Endothelial cell of umbilical vein (primary cell): ENCODE results near the gene PGBD5. TPM values are rescaled to one million over a fixed set of nuclear protein-coding genes. Genes with fewer than 3 reads are reported as not detected.

ENCODE experiments used
- BruUV-seq: library from RNA; stranded (reverse); fragments of 400-500 nt; replicated peaks from 2 replicates; lab custom pipeline; 2021; lab: Mats Ljungman, UMichigan
- CTCF ChIA-PET: fragments of 300-600, 350-600 bp; sonication (Branson Sonifier 250); formaldehyde crosslinking; loops from one replicate; lab custom pipeline; 2021; ENCODE audit warnings: antibody characterized with exemption, inconsistent platforms; lab: Charles Lee
- POLR2A ChIA-PET: fragments of 300-600, 350-600 bp; sonication (Branson Sonifier 250); formaldehyde crosslinking; loops from one replicate; lab custom pipeline; 2021; ENCODE audit warnings: antibody characterized with exemption, inconsistent platforms; lab: Charles Lee
- DNase-seq: peaks from one replicate; pipeline ENCODE4 v3.0.0-alpha.2; 2011; ENCODE audit warnings: low read depth, low spot score
- FAIRE-seq: peaks from 2 replicates; lab custom pipeline; 2011; peaks lifted over from hg19 to GRCh38; lab: Jason Lieb, UNC
- H2AFZ ChIP-seq: 2 replicates; pipeline ENCODE4 v1.6.0; 2012; ENCODE audit warnings: low read depth, low read length, control low read depth, inconsistent platforms
- H3K27ac ChIP-seq: 2 replicates; pipeline ENCODE4 v1.5.1; 2011; ENCODE audit warnings: low read depth, mild to moderate bottlenecking, control low read depth, low read length, moderate library complexity; ENCODE audit not compliant: insufficient read depth
- H3K27me3 ChIP-seq, 2 experiments: 2 replicates each; pipeline versions ENCODE4 v1.6.0 to v1.6.1; 2011; ENCODE audit warnings: low read length in 2 of 2, mixed read lengths in 1 of 2; ENCODE audit not compliant: control insufficient read depth in 2 of 2, insufficient read depth in 2 of 2
- H3K36me3 ChIP-seq, 2 experiments: 2 replicates in 1 of 2; 3 replicates in 1 of 2; pipeline ENCODE4 v1.5.1; 2011; ENCODE audit warnings: low read length in 2 of 2, mild to moderate bottlenecking in 1 of 2, moderate library complexity in 1 of 2; ENCODE audit not compliant: control insufficient read depth in 2 of 2, insufficient read depth in 2 of 2; ENCODE audit errors: extremely low read depth in 1 of 2
- H3K4me1 ChIP-seq: 3 replicates; pipeline ENCODE4 v1.5.1; 2011; ENCODE audit warnings: mild to moderate bottlenecking, low read length; ENCODE audit not compliant: control insufficient read depth, insufficient read depth; ENCODE audit errors: extremely low read depth
- H3K4me2 ChIP-seq: 2 replicates; pipeline ENCODE4 v1.6.1; 2011; ENCODE audit warnings: low read length, control low read depth, mixed read lengths; ENCODE audit not compliant: insufficient read depth
- H3K4me3 ChIP-seq, 3 experiments: fragments of 200-600 bp in 1 of 3; sonication (generic), shearing (Covaris generic) in 1 of 3; replicated peaks in 1 of 3; 2 replicates each; pipeline ENCODE4 v1.5.1; 2011 to 2016; ENCODE audit warnings: control low read depth in 3 of 3, low read length in 3 of 3, mild to moderate bottlenecking in 2 of 3, inconsistent platforms in 1 of 3, low read depth in 1 of 3, moderate library complexity in 1 of 3; ENCODE audit not compliant: insufficient read depth in 1 of 3
- H3K79me2 ChIP-seq: 2 replicates; pipeline ENCODE4 v1.6.0; 2012; ENCODE audit warnings: low read length, inconsistent platforms; ENCODE audit not compliant: control insufficient read depth, insufficient read depth
- H3K9ac ChIP-seq: replicated peaks from 2 replicates; pipeline ENCODE3; 2011; ENCODE audit warnings: low read length, control low read depth; ENCODE audit not compliant: insufficient read depth; ENCODE audit errors: extremely low read depth
- H3K9me1 ChIP-seq: replicated peaks from 3 replicates; pipeline ENCODE4 v1.6.0; 2011; ENCODE audit warnings: mild to moderate bottlenecking, low read length; ENCODE audit not compliant: control insufficient read depth, insufficient read depth; ENCODE audit errors: extremely low read depth
- H3K9me3 ChIP-seq: replicated peaks from 2 replicates; pipeline ENCODE4 v1.5.1; 2012; ENCODE audit warnings: low read length, inconsistent platforms; ENCODE audit not compliant: control insufficient read depth, insufficient read depth
- H4K20me1 ChIP-seq: replicated peaks from 2 replicates; pipeline ENCODE3; 2011; ENCODE audit warnings: mild to moderate bottlenecking, low read length; ENCODE audit not compliant: control insufficient read depth, insufficient read depth; ENCODE audit errors: extremely low read depth
- CTCF ChIP-seq, 2 donors: IDR thresholded peaks; 1 replicate in 1 of 2; 2 replicates in 1 of 2; pipeline ENCODE4 v1.5.1; 2011; ENCODE audit warnings: low read length in 2 of 2, mild to moderate bottlenecking in 2 of 2, moderate library complexity in 2 of 2, control low read depth in 1 of 2, inconsistent platforms in 1 of 2, low read depth in 1 of 2; ENCODE audit not compliant: insufficient read depth in 1 of 2; ENCODE audit errors: extremely low read depth in 1 of 2
- EZH2 ChIP-seq: IDR thresholded peaks from 2 replicates; pipeline ENCODE4 v1.6.1; 2012; ENCODE audit warnings: borderline replicate concordance, low read depth, mild to moderate bottlenecking, moderate library complexity, low read length, inconsistent platforms; ENCODE audit not compliant: severe bottlenecking
- FOS ChIP-seq: IDR thresholded peaks from 2 replicates; pipeline ENCODE4 v1.6.1; 2011; ENCODE audit warnings: mild to moderate bottlenecking, low read length, moderate library complexity, borderline replicate concordance; ENCODE audit not compliant: insufficient read depth
- GATA2 ChIP-seq: IDR thresholded peaks from 2 replicates; pipeline ENCODE4 v1.7.0; 2011; ENCODE audit warnings: low read depth, mild to moderate bottlenecking, moderate library complexity, mixed read lengths, low read length; ENCODE audit not compliant: insufficient read length, insufficient read depth
- JUN ChIP-seq: IDR thresholded peaks from 2 replicates; pipeline ENCODE4 v1.6.1; 2011; ENCODE audit warnings: borderline replicate concordance, low read depth; ENCODE audit not compliant: insufficient read length, insufficient read depth
- MAX ChIP-seq: IDR thresholded peaks from 2 replicates; pipeline ENCODE4 v1.6.1; 2011; ENCODE audit not compliant: insufficient read depth, insufficient read length
- MYC ChIP-seq: IDR thresholded peaks from one replicate; pipeline ENCODE4 v1.6.1; 2011; ENCODE audit warnings: mild to moderate bottlenecking, low read depth, low read length
- POLR2A ChIP-seq: IDR thresholded peaks from 2 replicates; pipeline ENCODE4 v1.6.1; 2012; ENCODE audit warnings: low read depth, mild to moderate bottlenecking, control low read depth, low read length
- POLR2AphosphoS5 ChIP-seq: IDR thresholded peaks from 2 replicates; pipeline ENCODE4 v1.6.1; 2012; ENCODE audit warnings: low read depth, mild to moderate bottlenecking, control low read depth, low read length, moderate library complexity; ENCODE audit not compliant: insufficient read depth
- dilution Hi-C: fragments of 300-500 bp; cut with MboI; formaldehyde crosslinking; loops from one replicate; pipeline ENCODE4 v1.15.0; 2019; ENCODE audit warnings: low sequenced_read_pairs; ENCODE audit not compliant: extremely low pct_ligation_motif_present
- intact Hi-C: fragments of 100-400 bp; cut with micrococcal nuclease; formaldehyde crosslinking; loops from one replicate; pipeline ENCODE4 v1.10.0; 2022
- polyA plus RNA-seq, 4 experiments: library from polyadenylated mRNA; depleted of rRNA in 3 of 4; stranded (reverse) in 3 of 4; unstranded in 1 of 4; fragments of >200 nt; gene quantifications; 2 replicates each; pipeline versions ENCODE4 v1.2.1 to v1.2.3, GENCODE V29; 2011 to 2012; ENCODE audit warnings: missing spikeins in 1 of 4
- total RNA-seq: library from RNA; stranded (reverse); gene quantifications from 2 replicates; pipeline ENCODE4 v1.2.3, GENCODE V29; 2021

Gene PGBD5
- total and polyA plus RNA-seq, 2 donors (not counting 3 experiments of a cell fraction or from before 2014, with no cell fraction given), result 0.03 TPM; not detected in 1

GRCh38 chr1:230345139-230345885 is 80.8 kb downstream of the PGBD5 start:
- Histone ChIP-seq H3K27ac (no peak overlapping the region), H3K9ac (no peak overlapping the region), H3K36me3 (no peaks in the 10 kb centered on the region), H3K4me3 (no peak overlapping the region), H4K20me1 (no peaks in the 10 kb centered on the region), H3K9me1 (no peaks in the 10 kb centered on the region), H3K27me3 (no peaks in the 10 kb centered on the region), H3K4me2 (no peak overlapping the region), H2AFZ (no peak overlapping the region), H3K79me2 (no peaks in the 10 kb centered on the region), H3K4me1 (no peaks in the 10 kb centered on the region), H3K9me3 (no peaks in the 10 kb centered on the region)
- ChIA-PET POLR2A (no interaction called here), CTCF (interaction anchor here (0.6 kb wide), 1 partner anchor 1217 kb away, joined by 3 read pairs; no protein-coding TSS in a partner anchor)
- no TSS peak for BruUV-seq
- TF ChIP-seq POLR2AphosphoS5 (no peak), POLR2A (no peak), FOS (no peak), GATA2 (no peak), EZH2 (no peak), CTCF (IDR thresholded peaks at IDR 0.05; ENCODE audit: extremely low read depth in 1 of 2, insufficient read depth in 1 of 2, low read depth in 1 of 2, low read length in 2 of 2) (no peak), JUN (no peak), MAX (no peak), MYC (no peak)
- DNase-seq, result no peak
- no peak for FAIRE-seq
- dilution Hi-C loops, result no loop called here
- intact Hi-C loops, result no loop called here
